Mesenchymal stem cell (in vitro differentiated cells and primary cell): ENCODE results near the gene TDP2.
"Not testable (repeated sequence)": the region's sequence is repeated elsewhere in the genome, so short reads cannot be mapped to it uniquely, and the experiment has no call there.

Experiments used
- DNase-seq: peaks from one replicate; pipeline ENCODE4 v3.0.0-alpha.2; 2013
- H2AFZ ChIP-seq: one replicate; pipeline ENCODE4 v1.6.1; 2013; ENCODE audit warnings: low read depth, mild to moderate bottlenecking, control low read depth, inconsistent platforms, low read length, moderate library complexity
- H2AK5ac ChIP-seq: 2 replicates; pipeline ENCODE4 v1.6.1; 2013; ENCODE audit warnings: low read length, moderate library complexity, mild to moderate bottlenecking, inconsistent platforms; ENCODE audit not compliant: severe bottlenecking
- H2BK120ac ChIP-seq: one replicate; pipeline ENCODE4 v1.6.1; 2013; ENCODE audit warnings: low read depth, mild to moderate bottlenecking, inconsistent platforms, low read length, moderate library complexity
- H2BK12ac ChIP-seq, 2 experiments: one replicate each; pipeline ENCODE4 v1.6.1; 2013; ENCODE audit warnings: inconsistent platforms in 2 of 2, low read length in 2 of 2, mild to moderate bottlenecking in 2 of 2, moderate library complexity in 2 of 2, control low read depth in 1 of 2
- H2BK15ac ChIP-seq: one replicate; pipeline ENCODE4 v1.6.1; 2013; ENCODE audit warnings: mild to moderate bottlenecking, low read depth, inconsistent platforms; ENCODE audit not compliant: poor library complexity, severe bottlenecking
- H2BK5ac ChIP-seq: 2 replicates; pipeline ENCODE4 v1.6.1; 2013; ENCODE audit warnings: low read depth, mild to moderate bottlenecking, low read length, control low read depth, inconsistent platforms; ENCODE audit not compliant: poor library complexity, severe bottlenecking
- H3K14ac ChIP-seq, 2 experiments: one replicate each; pipeline ENCODE4 v1.6.1; 2013; ENCODE audit warnings: inconsistent platforms in 2 of 2, low read length in 2 of 2, control low read depth in 1 of 2, mild to moderate bottlenecking in 1 of 2, moderate library complexity in 1 of 2
- H3K18ac ChIP-seq, 2 experiments: one replicate each; pipeline ENCODE4 v1.6.1; 2013; ENCODE audit warnings: inconsistent platforms in 2 of 2, low read length in 2 of 2, control low read depth in 1 of 2, low read depth in 1 of 2, mild to moderate bottlenecking in 1 of 2
- H3K23ac ChIP-seq, 2 experiments: one replicate each; pipeline ENCODE4 v1.6.1; 2013; ENCODE audit warnings: inconsistent platforms in 2 of 2, low read length in 2 of 2, mild to moderate bottlenecking in 2 of 2, moderate library complexity in 2 of 2, control low read depth in 1 of 2
- H3K27ac ChIP-seq: 2 replicates; pipeline ENCODE4 v1.5.1; 2013; ENCODE audit warnings: mild to moderate bottlenecking, moderate library complexity, low read length, control low read depth, inconsistent platforms; ENCODE audit not compliant: poor library complexity, severe bottlenecking
- H3K27me3 ChIP-seq, 2 experiments: 2 replicates each; pipeline versions ENCODE4 v1.6.1 to v1.7.0; 2013; ENCODE audit warnings: low read length in 2 of 2, mild to moderate bottlenecking in 2 of 2, moderate library complexity in 2 of 2, control low read depth in 1 of 2, inconsistent platforms in 1 of 2; ENCODE audit not compliant: control insufficient read depth in 1 of 2, insufficient read depth in 1 of 2
- H3K36me3 ChIP-seq, 2 experiments: 2 replicates each; pipeline versions ENCODE4 v1.6.1 to v1.7.0; 2013; ENCODE audit warnings: low read length in 2 of 2, control low read depth in 1 of 2, inconsistent platforms in 1 of 2, low read depth in 1 of 2, mild to moderate bottlenecking in 1 of 2; ENCODE audit not compliant: insufficient read depth in 2 of 2, control insufficient read depth in 1 of 2
- H3K4ac ChIP-seq, 2 experiments: one replicate each; pipeline ENCODE4 v1.6.1; 2013; ENCODE audit warnings: inconsistent platforms in 2 of 2, low read length in 2 of 2, mild to moderate bottlenecking in 2 of 2, moderate library complexity in 2 of 2, control low read depth in 1 of 2, low read depth in 1 of 2
- H3K4me1 ChIP-seq: 2 replicates; pipeline ENCODE4 v1.6.1; 2013; ENCODE audit warnings: low read depth, low read length, control low read depth; ENCODE audit not compliant: control insufficient read depth, insufficient read depth
- H3K4me2 ChIP-seq: 2 replicates; pipeline ENCODE4 v1.6.1; 2013; ENCODE audit warnings: low read length, mild to moderate bottlenecking, inconsistent platforms; ENCODE audit not compliant: poor library complexity, severe bottlenecking
- H3K4me3 ChIP-seq, 2 experiments: 2 replicates each; pipeline versions ENCODE4 v1.5.1 to v1.7.0; 2013; ENCODE audit warnings: low read length in 2 of 2, mild to moderate bottlenecking in 2 of 2, control low read depth in 1 of 2, low read depth in 1 of 2; ENCODE audit not compliant: insufficient read depth in 1 of 2
- H3K79me1 ChIP-seq: replicated peaks from 2 replicates; pipeline ENCODE4 v1.6.1; 2013; ENCODE audit warnings: mild to moderate bottlenecking, control low read depth, low read length, inconsistent platforms; ENCODE audit not compliant: poor library complexity, severe bottlenecking
- H3K9ac ChIP-seq: 2 replicates; pipeline ENCODE4 v1.7.0; 2013; ENCODE audit warnings: mild to moderate bottlenecking, low read length, moderate library complexity
- H3K9me3 ChIP-seq: 2 replicates; pipeline ENCODE4 v1.7.0; 2013; ENCODE audit warnings: mild to moderate bottlenecking, low read length; ENCODE audit not compliant: control insufficient read depth
- H4K8ac ChIP-seq: one replicate; pipeline ENCODE4 v1.6.1; 2013; ENCODE audit warnings: inconsistent platforms, mild to moderate bottlenecking, low read length, moderate library complexity
- H4K91ac ChIP-seq: one replicate; pipeline ENCODE4 v1.6.1; 2013; ENCODE audit warnings: mild to moderate bottlenecking, low read length, inconsistent platforms
- WGBS: methylation state at CpG from one replicate; pipeline ENCODE4 v1.1.7; 2013; ENCODE audit warnings: mixed read lengths; 5-methylcytosine and 5-hydroxymethylcytosine counted together

Gene TDP2

GRCh38 chr6:24662236-24662635, 4.5 kb downstream of the TDP2 start:
- no peak for DNase-seq
- H3K27me3 ChIP-seq, result no peaks in the 10 kb centered on the region
- H3K4ac ChIP-seq, result no peak overlapping the region
- no peak overlapping the region for H2BK12ac ChIP-seq
- H3K36me3 ChIP-seq, result peaks cover 6 to 62% of the 10 kb centered on the region in 2 experiments
- H2BK5ac ChIP-seq, result no peak overlapping the region
- peaks cover 2% of the 10 kb centered on the region for H3K4me1 ChIP-seq
- no peak overlapping the region for H4K91ac ChIP-seq
- H3K9me3 ChIP-seq, result no peaks in the 10 kb centered on the region
- no peak overlapping the region for H3K4me3 ChIP-seq
- no peak overlapping the region for H3K23ac ChIP-seq
- H2BK120ac ChIP-seq, result no peak overlapping the region
- H2AFZ ChIP-seq, result no peak overlapping the region
- no peak overlapping the region for H2AK5ac ChIP-seq
- H3K9ac ChIP-seq, result no peak overlapping the region
- peaks cover 26% of the 10 kb centered on the region for H3K79me1 ChIP-seq
- H3K18ac ChIP-seq, result no peak overlapping the region
- no peak overlapping the region for H2BK15ac ChIP-seq
- no peak overlapping the region for H4K8ac ChIP-seq
- H3K4me2 ChIP-seq, result no peak overlapping the region
- H3K14ac ChIP-seq, result no peak overlapping the region
- H3K27ac ChIP-seq, result no peak overlapping the region
- WGBS, result 97% methylated on average over 10 of the region's 10 CpGs

- not testable (repeated sequence) for H3K23ac ChIP-seq, H2BK120ac ChIP-seq, H3K4ac ChIP-seq, H2BK5ac ChIP-seq, H2BK15ac ChIP-seq, H2AFZ ChIP-seq, H3K27me3 ChIP-seq, H4K8ac ChIP-seq, H3K4me1 ChIP-seq, H3K14ac ChIP-seq, H3K9me3 ChIP-seq, H3K4me2 ChIP-seq, DNase-seq, H3K18ac ChIP-seq, H3K4me3 ChIP-seq, H2BK12ac ChIP-seq, H3K27ac ChIP-seq, H3K9ac ChIP-seq, H2AK5ac ChIP-seq, H4K91ac ChIP-seq
- 96% methylated on average over 5 of the region's 5 CpGs for WGBS
- Histone ChIP-seq H3K79me1 (peaks cover 28% of the 10 kb centered on the region), H3K36me3 (peaks cover 6 to 67% of the 10 kb centered on the region in 2 experiments)
Measured at GRCh38 chr6:24661759-24662158, 4.9 kb downstream of the TDP2 start.

DNA sequence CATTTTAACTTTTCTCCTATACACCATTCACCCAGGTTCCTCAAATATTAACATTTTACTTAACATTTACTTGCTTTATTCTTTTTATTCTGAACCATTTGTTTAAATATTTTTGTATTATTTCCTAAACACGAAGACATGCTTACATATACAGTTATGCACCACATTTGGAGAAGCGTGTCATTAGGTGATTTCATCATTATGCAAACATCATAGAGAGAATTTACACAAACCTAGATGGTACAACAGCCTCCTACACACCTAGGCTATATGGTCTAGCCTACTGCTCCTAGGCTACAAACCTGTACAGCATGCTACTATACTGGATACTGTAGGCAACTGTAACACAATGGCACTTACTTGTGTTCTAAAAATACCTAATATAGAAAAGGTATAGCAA, 6.6 kb downstream of the TDP2 start:
- H3K4me1 ChIP-seq, result peaks cover 2% of the 10 kb centered on the region
- H2BK5ac ChIP-seq, result no peak overlapping the region
- H3K4me3 ChIP-seq, result no peak overlapping the region
- H2BK15ac ChIP-seq, result no peak overlapping the region
- H3K14ac ChIP-seq, result no peak overlapping the region
- no peak overlapping the region for H4K91ac ChIP-seq
- WGBS, result 95% methylated on average over 2 of the region's 2 CpGs
- H3K36me3 ChIP-seq, result peaks cover 6 to 80% of the 10 kb centered on the region in 2 experiments
- no peaks in the 10 kb centered on the region for H3K9me3 ChIP-seq
- no peak overlapping the region for H2BK12ac ChIP-seq
- DNase-seq, result no peak
- H2AK5ac ChIP-seq, result no peak overlapping the region
- no peak overlapping the region for H3K18ac ChIP-seq
- no peak overlapping the region for H3K4ac ChIP-seq
- H3K79me1 ChIP-seq, result peaks cover 29% of the 10 kb centered on the region
- no peak overlapping the region for H3K23ac ChIP-seq
- no peaks in the 10 kb centered on the region for H3K27me3 ChIP-seq
- H4K8ac ChIP-seq, result no peak overlapping the region
- H3K4me2 ChIP-seq, result no peak overlapping the region
- no peak overlapping the region for H2BK120ac ChIP-seq
- H2AFZ ChIP-seq, result no peak overlapping the region
- peak overlapping the region; percentile 75 for H3K9ac ChIP-seq
- H3K27ac ChIP-seq, result no peak overlapping the region

GRCh38 chr6:24659561-24659960, 7.1 kb downstream of the TDP2 start:
- H3K4me2 ChIP-seq, result no peak overlapping the region
- no peak overlapping the region for H3K27ac ChIP-seq
- H3K18ac ChIP-seq, result no peak overlapping the region
- no peak overlapping the region for H2AFZ ChIP-seq
- no peak overlapping the region for H2BK12ac ChIP-seq
- H3K23ac ChIP-seq, result no peak overlapping the region
- H3K4me3 ChIP-seq, result no peak overlapping the region
- H3K4me1 ChIP-seq, result peaks cover 2% of the 10 kb centered on the region
- DNase-seq, result no peak
- no peak overlapping the region for H2BK120ac ChIP-seq
- no peak overlapping the region for H2AK5ac ChIP-seq
- H3K14ac ChIP-seq, result no peak overlapping the region
- H4K8ac ChIP-seq, result no peak overlapping the region
- H2BK5ac ChIP-seq, result no peak overlapping the region
- H3K9me3 ChIP-seq, result no peaks in the 10 kb centered on the region
- peak overlapping the region; percentile 75 for H3K9ac ChIP-seq
- H3K36me3 ChIP-seq, result peaks cover 8 to 78% of the 10 kb centered on the region in 2 experiments
- peaks cover 29% of the 10 kb centered on the region for H3K79me1 ChIP-seq
- H3K27me3 ChIP-seq, result no peaks in the 10 kb centered on the region
- H4K91ac ChIP-seq, result no peak overlapping the region
- no peak overlapping the region for H3K4ac ChIP-seq
- H2BK15ac ChIP-seq, result no peak overlapping the region
- WGBS, result no CpG with 5 or more reads among the region's 1 CpG
